ENCODE results near the gene DHX29. TPM values are rescaled to one million over a fixed set of nuclear protein-coding genes. Genes with fewer than 3 reads are reported as not detected.

DHX29 gene
- total RNA-seq, 4 donors from 2014 or later, result 31.8 to 43.3 (median 35.9) TPM

GRCh38 chr5:55231029-55231918 is 76.2 kb downstream of the DHX29 start:
- TF ChIP-seq EP300 (IDR thresholded peaks at IDR 0.05), result no peak
- TF ChIP-seq POLR2AphosphoS5 (IDR thresholded peaks at IDR 0.05), result no peak
- TF ChIP-seq POLR2A (IDR thresholded peaks at IDR 0.05), result no peak
- Histone ChIP-seq H3K36me3 (no peaks in the 10 kb centered on the region), H3K4me3 (peak overlapping the region in 1 of 2 donors; percentile 59), H3K9me3 (no peaks in the 10 kb centered on the region), H3K27me3 (peaks cover 100% of the 10 kb centered on the region), H3K27ac (no peak overlapping the region), H3K4me1 (peaks cover 0 to 58% (median 48%) of the 10 kb centered on the region in 3 donors)
- ATAC-seq, result no peak
- 6 to 22% methylated on average over 5 to 7 of the region's 48 CpGs for WGBS, 2 donors (ENCODE audit: low coverage in 1 of 2)

GRCh38 chr5:55230086-55230629 is 77.3 kb downstream of the DHX29 start:
- no peak overlapping the region for H3K27ac ChIP-seq
- no peak overlapping the region for H3K4me3 ChIP-seq
- ATAC-seq, result no peak
- H3K27me3 ChIP-seq, result peaks cover 100% of the 10 kb centered on the region
- peaks cover 0 to 60% (median 48%) of the 10 kb centered on the region in 3 donors for H3K4me1 ChIP-seq
- H3K36me3 ChIP-seq, result no peaks in the 10 kb centered on the region
- WGBS, 2 donors (ENCODE audit: low coverage in 1 of 2), result 37 to 50% methylated on average over 4 to 7 of the region's 8 CpGs
- TF ChIP-seq POLR2AphosphoS5 (IDR thresholded peaks at IDR 0.05), result no peak
- TF ChIP-seq EP300 (IDR thresholded peaks at IDR 0.05), result no peak
- no peak for TF ChIP-seq CTCF (IDR thresholded peaks at IDR 0.05)
- TF ChIP-seq POLR2A (IDR thresholded peaks at IDR 0.05), result no peak
- no peaks in the 10 kb centered on the region for H3K9me3 ChIP-seq

- Histone ChIP-seq H3K4me3 (peak overlapping the region in 1 of 2 donors; percentile 43), H3K4me1 (peaks cover 0 to 47% (median 32%) of the 10 kb centered on the region in 3 donors), H3K27me3 (peaks cover 100% of the 10 kb centered on the region)
Measured at GRCh38 chr5:55227664-55228430, 79.6 kb downstream of the DHX29 start.

GRCh38 chr5:55226934-55227663 is 80.4 kb downstream of the DHX29 start, which contains the start of gene MCIDAS:
Gene MCIDAS (minus strand): TSS chr5:55227315. CDS start chr5:55227138, 177 bp downstream.
- H3K27me3 ChIP-seq, result peaks cover 100% of the 10 kb centered on the region
- ATAC-seq, result no peak

More at GRCh38 chr5:55227664-55228430, 79.6 kb downstream of the DHX29 start:
- Histone ChIP-seq H3K27ac (no peak overlapping the region), H3K36me3 (no peaks in the 10 kb centered on the region), H3K9me3 (no peaks in the 10 kb centered on the region)
- TF ChIP-seq POLR2A (IDR thresholded peaks at IDR 0.05), result no peak
- TF ChIP-seq CTCF (IDR thresholded peaks at IDR 0.05), result no peak
- TF ChIP-seq EP300 (IDR thresholded peaks at IDR 0.05), result no peak
- no peak for TF ChIP-seq POLR2AphosphoS5 (IDR thresholded peaks at IDR 0.05)
- 3 to 4% methylated on average over 6 to 21 of the region's 30 CpGs for WGBS, 2 donors (ENCODE audit: low coverage in 1 of 2)
- ATAC-seq, result no peak

More at GRCh38 chr5:55226934-55227663, 80.4 kb downstream of the DHX29 start, which contains the start of gene MCIDAS:
- H3K4me1 ChIP-seq, result peaks cover 0 to 45% (median 26%) of the 10 kb centered on the region in 3 donors
- peak in 1 of 4 experiments; percentile 25 for TF ChIP-seq CTCF (IDR thresholded peaks at IDR 0.05)
- TF ChIP-seq POLR2A (IDR thresholded peaks at IDR 0.05), result no peak
- H3K4me3 ChIP-seq, result peak within 1 kb of the TSS in 1 of 2 donors; percentile 43
- no CpG with 5 or more reads among the region's 80 CpGs for WGBS, 2 donors (ENCODE audit: low coverage in 1 of 2)
- H3K9me3 ChIP-seq, result no peaks in the 10 kb centered on the region
- no peaks in the 10 kb centered on the region for H3K36me3 ChIP-seq
- no peak within 1 kb of the TSS for H3K27ac ChIP-seq

Data from gastroesophageal sphincter (tissue), 4 donors.